GM12891 (cell line): Measurements from ENCODE around the gene LACTBL1.

Experiments
- POLR2A ChIP-seq: IDR thresholded peaks from 2 replicates; pipeline ENCODE4 v1.6.1; 2011; ENCODE audit warnings: low read depth, low read length, control low read depth
- POU2F2 ChIP-seq: IDR thresholded peaks from 2 replicates; pipeline ENCODE4 v1.6.1; 2011; ENCODE audit warnings: low read depth, mild to moderate bottlenecking, control low read depth, low read length, moderate library complexity
- SPI1 ChIP-seq: IDR thresholded peaks from 2 replicates; pipeline ENCODE4 v1.6.1; 2011; ENCODE audit warnings: low read depth, low read length, control low read depth

- TF ChIP-seq POLR2A (no peak), SPI1 (no peak), POU2F2 (no peak)
Measured at GRCh38 chr1:22952694-22953056, 20.0 kb downstream of the LACTBL1 start.
